SK-N-SH (cell line): Measurements from ENCODE around the gene CEP85. TPM values are rescaled to one million over a fixed set of nuclear protein-coding genes. Genes with fewer than 3 reads are reported as not detected.
A peak's percentile ranks its signal among the peaks of the same experiment; 100 is the strongest.

Experiments used
- CTCF ChIA-PET: fragments of 300-600, 350-600 bp; formaldehyde crosslinking; extraction: SDS; loops from one replicate; lab custom pipeline; 2021; lab: Yijun Ruan, JAX
- POLR2A ChIA-PET: fragments of 350-600 bp; sonication (Branson Sonifier 250); formaldehyde crosslinking; extraction: SDS; loops from one replicate; lab custom pipeline; 2020; ENCODE audit warnings: antibody characterized with exemption, inconsistent platforms; lab: Yijun Ruan, JAX
- DNase-seq: peaks from one replicate; pipeline ENCODE4 v3.0.0; 2012
- H2AFZ ChIP-seq: fragments of 200-600 bp; sonication (generic); 2 replicates; pipeline ENCODE4 v1.8.1; 2016; ENCODE audit warnings: antibody characterized with exemption, mild to moderate bottlenecking, low read depth
- H3F3A ChIP-seq: fragments of 200-600 bp; sonication (generic); replicated peaks from 2 replicates; pipeline ENCODE3; 2016; ENCODE audit warnings: antibody characterized with exemption, mild to moderate bottlenecking; ENCODE audit not compliant: insufficient read depth
- H3K27ac ChIP-seq, 2 experiments: fragments of 200-500 bp in 1 of 2; fragments of 200-600 bp in 1 of 2; sonication (Bioruptor generic) in 1 of 2; sonication (generic), shearing (Covaris generic) in 1 of 2; 2 replicates each; pipeline versions ENCODE4 v1.5.1 to v1.6.1; 2014 to 2016; ENCODE audit warnings: low read depth in 2 of 2, inconsistent platforms in 1 of 2, low read length in 1 of 2, mild to moderate bottlenecking in 1 of 2, mixed read lengths in 1 of 2
- H3K27me3 ChIP-seq: fragments of 200-600 bp; sonication (generic), shearing (Covaris generic); 2 replicates; pipeline ENCODE4 v1.6.1; 2016; ENCODE audit warnings: mixed run types; ENCODE audit not compliant: insufficient read depth
- H3K36me3 ChIP-seq, 2 experiments: fragments of 200-500 bp in 1 of 2; fragments of 200-600 bp in 1 of 2; sonication (Bioruptor generic) in 1 of 2; sonication (generic) in 1 of 2; replicated peaks in 1 of 2; 2 replicates each; pipeline versions ENCODE3 to v1.5.1; 2014 to 2016; ENCODE audit warnings: low read length in 1 of 2, mild to moderate bottlenecking in 1 of 2; ENCODE audit not compliant: insufficient read depth in 2 of 2, control insufficient read depth in 1 of 2
- H3K4me1 ChIP-seq, 2 experiments: fragments of 200-500 bp in 1 of 2; fragments of 200-600 bp in 1 of 2; sonication (Bioruptor generic) in 1 of 2; sonication (generic), shearing (Covaris generic) in 1 of 2; 2 replicates each; pipeline versions ENCODE4 v1.5.1 to v1.6.1; 2014 to 2016; ENCODE audit warnings: low read depth in 1 of 2, low read length in 1 of 2, mixed run types in 1 of 2; ENCODE audit not compliant: insufficient read depth in 2 of 2, control insufficient read depth in 1 of 2
- H3K4me2 ChIP-seq: fragments of 200-600 bp; sonication (generic), shearing (Covaris generic); 2 replicates; pipeline ENCODE4 v1.6.1; 2017; ENCODE audit warnings: mixed run types
- H3K4me3 ChIP-seq, 2 experiments: fragments of 200-500 bp in 1 of 2; fragments of 200-600 bp in 1 of 2; sonication (Bioruptor generic) in 1 of 2; sonication (generic), shearing (Covaris generic) in 1 of 2; 2 replicates each; pipeline versions ENCODE4 v1.5.1 to v1.8.1; 2014 to 2016; ENCODE audit warnings: low read depth in 2 of 2, inconsistent platforms in 1 of 2, low read length in 1 of 2, mild to moderate bottlenecking in 1 of 2, mixed read lengths in 1 of 2, moderate library complexity in 1 of 2
- H3K79me2 ChIP-seq: fragments of 200-600 bp; sonication (generic); 2 replicates; pipeline ENCODE4 v1.8.1; 2017; ENCODE audit warnings: mild to moderate bottlenecking; ENCODE audit not compliant: insufficient read depth
- H3K9ac ChIP-seq: fragments of 200-600 bp; sonication (generic); 2 replicates; pipeline ENCODE4 v1.6.1; 2017; ENCODE audit warnings: mixed run types
- H3K9me2 ChIP-seq: fragments of 200-600 bp; sonication (generic); 2 replicates; pipeline ENCODE4 v1.6.1; 2017; ENCODE audit warnings: mixed run types
- H3K9me3 ChIP-seq: fragments of 200-600 bp; sonication (generic); 2 replicates; pipeline ENCODE4 v1.6.1; 2017; ENCODE audit warnings: mixed run types, mild to moderate bottlenecking, moderate library complexity
- H4K20me1 ChIP-seq: fragments of 200-600 bp; sonication (generic); 2 replicates; pipeline ENCODE4 v1.6.1; 2017; ENCODE audit warnings: mild to moderate bottlenecking, mixed run types; ENCODE audit not compliant: insufficient read depth
- CHD2 ChIP-seq: fragments of 150-350 bp; IDR thresholded peaks from 2 replicates; pipeline ENCODE4 v1.6.1; 2018; ENCODE audit warnings: low read length; ENCODE audit not compliant: partially characterized antibody
- ELF1 ChIP-seq: IDR thresholded peaks from 2 replicates; pipeline ENCODE4 v1.4.0; 2012
- EZH2phosphoT487 ChIP-seq: fragments of 200-600 bp; sonication (generic); IDR thresholded peaks from 2 replicates; pipeline ENCODE4 v1.6.1; 2017; ENCODE audit warnings: low read depth, mixed run types, mild to moderate bottlenecking, antibody characterized with exemption, moderate library complexity, borderline replicate concordance
- FOSL2 ChIP-seq: IDR thresholded peaks from 2 replicates; pipeline ENCODE4 v1.4.0; 2012; ENCODE audit warnings: low read depth, mild to moderate bottlenecking, moderate library complexity, borderline replicate concordance
- FOXJ3 ChIP-seq: sonication (generic); formaldehyde crosslinking; IDR thresholded peaks from 2 replicates; pipeline ENCODE4 v1.5.1; 2020; ENCODE audit warnings: mild to moderate bottlenecking, missing genetic modification reagents
- FOXM1 ChIP-seq: IDR thresholded peaks from 2 replicates; pipeline ENCODE4 v1.4.0; 2012; ENCODE audit warnings: low read depth, mild to moderate bottlenecking
- GABPA ChIP-seq: IDR thresholded peaks from 2 replicates; pipeline ENCODE4 v1.4.0; 2012; ENCODE audit warnings: low read depth, mild to moderate bottlenecking
- JUND ChIP-seq: IDR thresholded peaks from 2 replicates; pipeline ENCODE4 v1.4.0; 2012
- MEF2A ChIP-seq: IDR thresholded peaks from 2 replicates; pipeline ENCODE4 v1.4.0; 2012; ENCODE audit warnings: low read depth, borderline replicate concordance
- NFIC ChIP-seq: IDR thresholded peaks from 2 replicates; pipeline ENCODE4 v1.4.0; 2012; ENCODE audit warnings: borderline replicate concordance
- NRF1 ChIP-seq: IDR thresholded peaks from 2 replicates; pipeline ENCODE4 v1.6.1; 2012; ENCODE audit warnings: low read depth, mild to moderate bottlenecking, low read length
- POLR2AphosphoS5 ChIP-seq: IDR thresholded peaks from 2 replicates; pipeline ENCODE4 v1.6.1; 2012; ENCODE audit warnings: low read depth, low read length
- RAD21 ChIP-seq: IDR thresholded peaks from 2 replicates; pipeline ENCODE4 v1.6.1; 2012; ENCODE audit warnings: mild to moderate bottlenecking, low read length
- RXRA ChIP-seq: IDR thresholded peaks from 2 replicates; pipeline ENCODE4 v1.4.0; 2012; ENCODE audit warnings: low read depth, mild to moderate bottlenecking, borderline replicate concordance
- SIN3A ChIP-seq: IDR thresholded peaks from 2 replicates; pipeline ENCODE4 v1.6.1; 2012; ENCODE audit warnings: low read depth, mild to moderate bottlenecking, low read length, moderate library complexity, borderline replicate concordance
- SMC3 ChIP-seq: IDR thresholded peaks from 2 replicates; pipeline ENCODE4 v1.6.1; 2012; ENCODE audit warnings: low read depth, low read length, improper control_type of control experiment
- TAF1 ChIP-seq: IDR thresholded peaks from 2 replicates; pipeline ENCODE4 v1.6.1; 2012; ENCODE audit warnings: low read depth, mild to moderate bottlenecking, low read length, moderate library complexity, borderline replicate concordance
- TCF12 ChIP-seq: IDR thresholded peaks from 2 replicates; pipeline ENCODE4 v1.4.0; 2012
- TEAD4 ChIP-seq: IDR thresholded peaks from 2 replicates; pipeline ENCODE4 v1.4.0; 2012; ENCODE audit warnings: mild to moderate bottlenecking, borderline replicate concordance; ENCODE audit not compliant: insufficient read depth
- USF1 ChIP-seq: IDR thresholded peaks from 2 replicates; pipeline ENCODE4 v1.4.0; 2012; ENCODE audit warnings: low read depth, borderline replicate concordance
- YY1 ChIP-seq: IDR thresholded peaks from 2 replicates; pipeline ENCODE4 v1.4.0; 2012; ENCODE audit warnings: low read depth, mild to moderate bottlenecking
- WGBS: methylation state at CpG from one replicate; pipeline ENCODE4 v1.1.6; 2017; ENCODE audit warnings: low lambda C conversion rate; 5-methylcytosine and 5-hydroxymethylcytosine counted together
- polyA plus RNA-seq, 3 experiments: library from polyadenylated mRNA; depleted of rRNA; stranded (reverse); fragments of >200 nt; gene quantifications; 2 replicates each; pipeline ENCODE4 v1.2.3, GENCODE V29; 2012
- TF ChIP-seq, protein P1 (sequence below): fragments of 150-350 bp; IDR thresholded peaks from 2 replicates; pipeline ENCODE4 v1.6.1; 2016; ENCODE audit warnings: mild to moderate bottlenecking, low read depth, low read length
- TF ChIP-seq, protein P2 (sequence below): fragments of 200-600 bp; sonication (generic); IDR thresholded peaks from 2 replicates; pipeline ENCODE4 v1.6.1; 2017; ENCODE audit warnings: antibody characterized with exemption, mild to moderate bottlenecking, moderate library complexity
- TF ChIP-seq, protein P3 (sequence below): fragments of 150-350 bp; IDR thresholded peaks from 2 replicates; pipeline ENCODE4 v1.6.1; 2017; ENCODE audit warnings: antibody characterized with exemption, low read length, low read depth, borderline replicate concordance
- TF ChIP-seq, protein P4 (sequence below): IDR thresholded peaks from 2 replicates; pipeline ENCODE4; 2012

Gene CEP85, protein sequence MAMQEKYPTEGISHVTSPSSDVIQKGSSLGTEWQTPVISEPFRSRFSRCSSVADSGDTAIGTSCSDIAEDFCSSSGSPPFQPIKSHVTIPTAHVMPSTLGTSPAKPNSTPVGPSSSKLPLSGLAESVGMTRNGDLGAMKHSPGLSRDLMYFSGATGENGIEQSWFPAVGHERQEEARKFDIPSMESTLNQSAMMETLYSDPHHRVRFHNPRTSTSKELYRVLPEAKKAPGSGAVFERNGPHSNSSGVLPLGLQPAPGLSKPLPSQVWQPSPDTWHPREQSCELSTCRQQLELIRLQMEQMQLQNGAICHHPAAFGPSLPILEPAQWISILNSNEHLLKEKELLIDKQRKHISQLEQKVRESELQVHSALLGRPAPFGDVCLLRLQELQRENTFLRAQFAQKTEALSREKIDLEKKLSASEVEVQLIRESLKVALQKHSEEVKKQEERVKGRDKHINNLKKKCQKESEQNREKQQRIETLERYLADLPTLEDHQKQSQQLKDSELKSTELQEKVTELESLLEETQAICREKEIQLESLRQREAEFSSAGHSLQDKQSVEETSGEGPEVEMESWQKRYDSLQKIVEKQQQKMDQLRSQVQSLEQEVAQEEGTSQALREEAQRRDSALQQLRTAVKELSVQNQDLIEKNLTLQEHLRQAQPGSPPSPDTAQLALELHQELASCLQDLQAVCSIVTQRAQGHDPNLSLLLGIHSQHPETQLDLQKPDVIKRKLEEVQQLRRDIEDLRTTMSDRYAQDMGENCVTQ
- 12.1 and 16.6 TPM in 2 replicates for polyA plus RNA-seq (2012; rRNA removed)
- polyA plus RNA-seq (2012; cell fraction: cytosol; rRNA removed): 6.1 and 9.2 TPM in 2 replicates
- polyA plus RNA-seq (2012; cell fraction: nucleus; rRNA removed): 24.1 and 38.1 TPM in 2 replicates

- Histone ChIP-seq H3K9me2 (no peaks in the 10 kb centered on the region), H3K4me1 (peaks cover 6 to 10% of the 10 kb centered on the region in 2 experiments; a peak in 2 of 4 replicates), H3F3A (peaks cover 3% of the 10 kb centered on the region), H3K36me3 (no peaks in the 10 kb centered on the region), H3K79me2 (peaks cover 48% of the 10 kb centered on the region), H3K4me3 (peak within 1 kb of the TSS; percentile 86 to 99), H4K20me1 (no peaks in the 10 kb centered on the region), H3K27me3 (no peaks in the 10 kb centered on the region), H3K9ac (peak within 1 kb of the TSS; percentile 84), H3K27ac (peak within 1 kb of the TSS; percentile 72 to 86), H3K4me2 (peak within 1 kb of the TSS; percentile 92), H3K9me3 (no peaks in the 10 kb centered on the region), H2AFZ (peak within 1 kb of the TSS; percentile 98)
- DNase-seq: peak; percentile 99
- CTCF ChIA-PET: interaction anchor here (0.5 to 3.3 kb wide), 52 partner anchors 9 to 364 kb away, joined by 3 to 28 read pairs (median 4); partner anchors contain the start of genes C1orf232, CD52, CNKSR1 and SH3BGRL3
- WGBS: under 1% methylated on average over 24 of the region's 73 CpGs
- POLR2A ChIA-PET: interaction anchor here (0.6 to 1.0 kb wide), 4 partner anchors 64 to 199 kb away, joined by 3 to 4 read pairs (median 3); partner anchors contain the start of gene ZNF593
- TF ChIP-seq MEF2A (no peak), YY1 (no peak), CHD2 (peak; percentile 30), JUND (no peak), SIN3A (peak; percentile 49; the same call in 1 of the 2 replicates), EZH2phosphoT487 (no peak), GABPA (no peak), POLR2AphosphoS5 (peak; percentile 92), SMC3 (peak; percentile 33; the same call in 1 of the 2 replicates), FOXJ3 (CRISPR knock-in tag) (no peak), TAF1 (peak; percentile 61; the same call in 1 of the 2 replicates), FOSL2 (no peak), RXRA (no peak), ELF1 (no peak), TCF12 (no peak), FOXM1 (no peak), RAD21 (peak; percentile 69), NFIC (no peak), TEAD4 (no peak), USF1 (no peak), NRF1 (peak; percentile 85)
- TF ChIP-seq, protein P1, sequence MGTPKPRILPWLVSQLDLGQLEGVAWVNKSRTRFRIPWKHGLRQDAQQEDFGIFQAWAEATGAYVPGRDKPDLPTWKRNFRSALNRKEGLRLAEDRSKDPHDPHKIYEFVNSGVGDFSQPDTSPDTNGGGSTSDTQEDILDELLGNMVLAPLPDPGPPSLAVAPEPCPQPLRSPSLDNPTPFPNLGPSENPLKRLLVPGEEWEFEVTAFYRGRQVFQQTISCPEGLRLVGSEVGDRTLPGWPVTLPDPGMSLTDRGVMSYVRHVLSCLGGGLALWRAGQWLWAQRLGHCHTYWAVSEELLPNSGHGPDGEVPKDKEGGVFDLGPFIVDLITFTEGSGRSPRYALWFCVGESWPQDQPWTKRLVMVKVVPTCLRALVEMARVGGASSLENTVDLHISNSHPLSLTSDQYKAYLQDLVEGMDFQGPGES: peak; percentile 53
- TF ChIP-seq, protein P2, sequence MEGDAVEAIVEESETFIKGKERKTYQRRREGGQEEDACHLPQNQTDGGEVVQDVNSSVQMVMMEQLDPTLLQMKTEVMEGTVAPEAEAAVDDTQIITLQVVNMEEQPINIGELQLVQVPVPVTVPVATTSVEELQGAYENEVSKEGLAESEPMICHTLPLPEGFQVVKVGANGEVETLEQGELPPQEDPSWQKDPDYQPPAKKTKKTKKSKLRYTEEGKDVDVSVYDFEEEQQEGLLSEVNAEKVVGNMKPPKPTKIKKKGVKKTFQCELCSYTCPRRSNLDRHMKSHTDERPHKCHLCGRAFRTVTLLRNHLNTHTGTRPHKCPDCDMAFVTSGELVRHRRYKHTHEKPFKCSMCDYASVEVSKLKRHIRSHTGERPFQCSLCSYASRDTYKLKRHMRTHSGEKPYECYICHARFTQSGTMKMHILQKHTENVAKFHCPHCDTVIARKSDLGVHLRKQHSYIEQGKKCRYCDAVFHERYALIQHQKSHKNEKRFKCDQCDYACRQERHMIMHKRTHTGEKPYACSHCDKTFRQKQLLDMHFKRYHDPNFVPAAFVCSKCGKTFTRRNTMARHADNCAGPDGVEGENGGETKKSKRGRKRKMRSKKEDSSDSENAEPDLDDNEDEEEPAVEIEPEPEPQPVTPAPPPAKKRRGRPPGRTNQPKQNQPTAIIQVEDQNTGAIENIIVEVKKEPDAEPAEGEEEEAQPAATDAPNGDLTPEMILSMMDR: peak; percentile 83
- TF ChIP-seq, protein P3, sequence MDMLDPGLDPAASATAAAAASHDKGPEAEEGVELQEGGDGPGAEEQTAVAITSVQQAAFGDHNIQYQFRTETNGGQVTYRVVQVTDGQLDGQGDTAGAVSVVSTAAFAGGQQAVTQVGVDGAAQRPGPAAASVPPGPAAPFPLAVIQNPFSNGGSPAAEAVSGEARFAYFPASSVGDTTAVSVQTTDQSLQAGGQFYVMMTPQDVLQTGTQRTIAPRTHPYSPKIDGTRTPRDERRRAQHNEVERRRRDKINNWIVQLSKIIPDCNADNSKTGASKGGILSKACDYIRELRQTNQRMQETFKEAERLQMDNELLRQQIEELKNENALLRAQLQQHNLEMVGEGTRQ: no peak
- TF ChIP-seq, protein P4, sequence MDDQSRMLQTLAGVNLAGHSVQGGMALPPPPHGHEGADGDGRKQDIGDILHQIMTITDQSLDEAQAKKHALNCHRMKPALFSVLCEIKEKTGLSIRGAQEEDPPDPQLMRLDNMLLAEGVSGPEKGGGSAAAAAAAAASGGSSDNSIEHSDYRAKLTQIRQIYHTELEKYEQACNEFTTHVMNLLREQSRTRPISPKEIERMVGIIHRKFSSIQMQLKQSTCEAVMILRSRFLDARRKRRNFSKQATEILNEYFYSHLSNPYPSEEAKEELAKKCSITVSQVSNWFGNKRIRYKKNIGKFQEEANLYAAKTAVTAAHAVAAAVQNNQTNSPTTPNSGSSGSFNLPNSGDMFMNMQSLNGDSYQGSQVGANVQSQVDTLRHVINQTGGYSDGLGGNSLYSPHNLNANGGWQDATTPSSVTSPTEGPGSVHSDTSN: no peak
Observed at GRCh38 chr1:26233903-26234643, at the start of gene CEP85. Gene CEP85, plus strand, starts transcription at chr1:26234200. Its CDS starts 5,584 bp downstream, at chr1:26239784.
